GM12874 (cell line): ENCODE data around the gene CREB3L2.

Experiments
- TF ChIP-seq, protein P1 (sequence below): IDR thresholded peaks from 2 replicates; pipeline ENCODE4 v1.5.1; 2011; ENCODE audit warnings: low read depth, mild to moderate bottlenecking, control low read depth, low read length, moderate library complexity; ENCODE audit not compliant: insufficient read depth

Gene CREB3L2

DNA sequence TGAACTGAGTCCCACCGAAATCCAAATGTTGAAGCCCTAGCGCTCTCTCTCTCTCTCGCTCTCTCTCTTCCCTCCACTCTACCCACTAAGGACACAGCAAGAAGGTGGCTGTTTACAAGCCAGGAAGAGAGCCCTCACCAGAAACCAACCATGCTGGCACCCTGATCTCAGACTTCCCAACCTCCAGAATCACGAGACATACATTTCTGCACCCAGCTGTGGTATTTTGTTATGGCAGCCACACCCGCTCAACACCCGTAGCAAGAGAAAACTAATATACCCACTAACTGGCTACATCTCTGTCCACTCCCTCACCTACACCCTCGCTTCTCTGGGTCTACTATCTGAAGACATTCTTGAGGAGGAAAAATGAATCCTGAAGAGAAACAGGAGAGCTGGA, 54.8 kb downstream of the CREB3L2 start:
- TF ChIP-seq, protein P1, sequence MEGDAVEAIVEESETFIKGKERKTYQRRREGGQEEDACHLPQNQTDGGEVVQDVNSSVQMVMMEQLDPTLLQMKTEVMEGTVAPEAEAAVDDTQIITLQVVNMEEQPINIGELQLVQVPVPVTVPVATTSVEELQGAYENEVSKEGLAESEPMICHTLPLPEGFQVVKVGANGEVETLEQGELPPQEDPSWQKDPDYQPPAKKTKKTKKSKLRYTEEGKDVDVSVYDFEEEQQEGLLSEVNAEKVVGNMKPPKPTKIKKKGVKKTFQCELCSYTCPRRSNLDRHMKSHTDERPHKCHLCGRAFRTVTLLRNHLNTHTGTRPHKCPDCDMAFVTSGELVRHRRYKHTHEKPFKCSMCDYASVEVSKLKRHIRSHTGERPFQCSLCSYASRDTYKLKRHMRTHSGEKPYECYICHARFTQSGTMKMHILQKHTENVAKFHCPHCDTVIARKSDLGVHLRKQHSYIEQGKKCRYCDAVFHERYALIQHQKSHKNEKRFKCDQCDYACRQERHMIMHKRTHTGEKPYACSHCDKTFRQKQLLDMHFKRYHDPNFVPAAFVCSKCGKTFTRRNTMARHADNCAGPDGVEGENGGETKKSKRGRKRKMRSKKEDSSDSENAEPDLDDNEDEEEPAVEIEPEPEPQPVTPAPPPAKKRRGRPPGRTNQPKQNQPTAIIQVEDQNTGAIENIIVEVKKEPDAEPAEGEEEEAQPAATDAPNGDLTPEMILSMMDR = no peak

DNA sequence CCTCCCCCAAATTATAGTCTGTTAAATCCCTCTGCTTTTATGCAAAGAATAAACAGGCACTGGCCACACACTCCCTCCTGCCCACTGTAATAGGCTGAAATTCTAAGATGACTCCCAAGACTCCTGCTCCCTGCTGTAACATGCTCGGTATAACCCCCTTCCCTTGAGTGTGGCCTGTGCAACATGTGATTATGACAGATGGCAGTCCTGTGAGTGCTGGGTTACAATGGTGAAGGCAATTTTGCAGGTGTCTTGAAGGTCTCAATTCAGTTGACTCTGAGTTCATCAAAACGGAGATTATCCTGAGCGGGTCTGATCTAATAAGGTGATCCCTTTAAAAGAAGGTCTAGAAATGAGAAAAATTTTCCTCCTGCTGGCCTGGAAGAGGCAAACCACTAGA, 55.9 kb downstream of the CREB3L2 start:
- TF ChIP-seq, protein P1 = no peak

DNA sequence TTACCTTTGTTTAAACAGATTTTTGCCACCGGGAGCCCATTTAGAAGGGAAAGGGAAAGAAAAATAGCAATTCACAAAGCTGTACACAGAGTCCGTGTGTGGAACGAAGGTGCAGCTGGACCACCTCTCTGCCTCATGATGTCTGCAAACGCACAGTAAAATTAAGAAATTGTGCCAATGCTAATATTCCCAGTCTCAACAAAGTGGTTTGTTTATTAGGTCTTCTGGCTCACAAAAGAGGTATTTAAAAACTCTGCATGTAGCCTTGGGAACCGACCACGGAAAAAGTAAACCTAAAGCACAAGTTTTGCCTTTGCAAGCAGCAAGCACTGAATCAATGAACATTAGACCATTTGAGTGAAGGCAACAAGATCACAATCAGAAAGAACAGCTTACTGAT, 57.7 kb downstream of the CREB3L2 start:
- TF ChIP-seq, protein P1 = no peak

DNA sequence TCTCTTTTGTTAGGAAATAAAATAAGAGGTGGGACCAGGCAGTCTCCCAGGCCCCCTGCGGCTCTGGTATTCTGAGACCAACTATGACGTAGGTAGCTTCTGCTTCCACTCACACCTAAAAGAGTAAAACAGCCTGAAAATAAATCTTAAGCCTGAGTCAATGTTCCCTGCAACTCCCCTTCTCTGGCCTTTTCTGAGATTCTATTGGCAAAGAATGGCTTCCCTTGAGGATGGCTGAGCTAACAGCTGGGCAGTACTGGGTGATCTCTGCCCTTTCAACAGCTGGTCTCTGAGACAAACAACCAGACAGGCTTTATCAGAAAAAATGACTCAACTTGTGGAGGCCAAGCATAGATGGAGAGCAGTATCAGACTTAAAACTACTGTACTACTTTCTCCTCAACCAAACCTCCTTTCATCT, 58.7 kb downstream of the CREB3L2 start:
- TF ChIP-seq, protein P1 = no peak

DNA sequence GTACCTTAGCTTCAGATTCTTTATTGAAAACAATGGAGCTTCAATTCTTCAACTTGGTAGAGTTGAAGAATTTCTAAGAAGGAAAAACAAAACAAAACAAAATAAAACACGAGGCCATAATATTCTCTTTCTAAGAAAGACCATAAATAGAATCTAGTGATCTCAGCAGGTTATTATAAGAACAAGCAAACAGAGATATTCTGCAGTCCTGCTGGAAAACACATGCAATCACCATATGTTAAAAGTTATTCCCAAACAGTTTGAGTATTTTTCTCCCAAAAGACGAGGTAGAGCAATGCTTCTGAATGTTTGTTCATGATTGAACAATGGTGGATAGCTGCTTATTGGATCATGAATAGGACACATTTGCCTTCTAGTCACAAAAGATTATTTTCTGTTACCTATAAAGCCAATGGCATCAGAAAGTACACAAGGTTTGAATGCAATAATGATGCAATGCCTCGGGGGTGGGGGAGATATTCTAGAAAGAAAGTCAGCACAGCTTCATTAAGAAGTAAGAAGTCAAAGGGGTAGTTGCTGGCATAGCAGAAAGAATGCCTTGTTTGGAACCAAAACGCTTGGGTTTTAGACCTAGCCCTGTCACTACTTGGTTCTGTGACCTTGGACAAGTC, 59.3 kb downstream of the CREB3L2 start:
- TF ChIP-seq, protein P1 = no peak

DNA sequence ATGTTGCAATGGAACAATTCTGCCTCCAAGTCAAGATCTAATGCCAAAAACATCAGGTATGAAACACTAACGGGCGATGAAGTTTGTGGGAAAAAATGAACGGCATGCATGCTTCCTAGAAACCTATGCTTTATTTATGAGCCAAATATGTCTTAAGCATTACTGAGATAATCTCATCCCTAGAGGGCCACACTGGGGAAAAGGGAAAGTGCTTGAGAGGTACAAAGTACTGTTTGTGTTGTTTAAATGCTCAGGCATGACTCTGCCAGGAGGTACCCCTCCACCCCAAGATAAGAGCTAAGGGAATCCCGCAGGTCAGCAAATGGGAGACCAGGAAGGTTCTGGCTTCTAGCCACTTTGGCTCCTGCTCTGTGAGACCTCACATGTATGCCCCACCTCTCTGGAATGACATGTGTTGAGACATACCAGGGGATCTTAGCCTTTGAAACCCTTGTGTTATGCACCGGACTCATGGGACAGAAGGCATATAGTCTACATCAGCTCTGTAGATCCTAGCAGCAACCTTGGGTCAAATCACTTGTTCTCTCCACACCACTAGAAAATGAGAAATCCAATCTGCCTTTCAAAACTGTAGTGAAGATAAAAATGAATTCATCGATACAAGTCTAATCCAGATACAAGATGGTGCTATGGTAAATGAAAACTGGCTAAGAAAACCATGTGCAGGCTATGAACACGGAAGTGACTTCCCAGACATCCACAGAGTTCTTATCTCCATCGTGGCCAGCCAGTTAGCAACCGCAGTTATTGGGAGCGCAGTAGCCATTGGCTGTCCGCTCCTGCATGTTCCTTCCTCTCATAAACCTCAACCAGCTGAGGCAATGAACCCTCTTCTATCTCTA, 61.0 kb downstream of the CREB3L2 start:
- TF ChIP-seq, protein P1 = no peak

DNA sequence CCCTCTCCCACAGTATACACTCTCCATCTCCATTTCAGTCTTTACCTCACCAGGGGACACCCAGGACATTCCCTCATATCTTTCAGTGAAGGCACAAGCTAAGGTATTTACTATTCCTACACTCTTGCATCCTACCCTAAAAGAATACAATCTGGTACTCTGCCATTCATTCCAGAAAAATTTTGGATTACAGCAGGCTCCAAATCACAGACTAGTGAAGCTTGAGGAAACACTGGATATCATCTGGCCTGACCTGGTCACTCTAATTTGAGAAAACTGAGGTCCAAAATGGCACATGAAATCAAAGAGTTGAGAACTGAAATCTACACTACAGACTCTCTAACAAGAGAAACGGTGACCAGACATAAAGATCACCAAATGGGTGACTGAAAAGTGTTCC, 61.7 kb downstream of the CREB3L2 start:
- TF ChIP-seq, protein P1 = no peak
